ENCODE data around the gene KCNQ4. TPM values are rescaled to one million over a fixed set of nuclear protein-coding genes. Genes with fewer than 3 reads are reported as not detected.

Gene KCNQ4
- total and polyA plus RNA-seq, 2 of the 13 experiments (the other 11 are each of a cell fraction or from before 2014, with no cell fraction given) = 0.02 to 0.09 TPM

- no peak for TF ChIP-seq ZNF333 (CRISPR knock-in tag; IDR thresholded peaks at IDR 0.05; ENCODE audit: borderline replicate concordance)
- no peak for TF ChIP-seq SIX4 (CRISPR knock-in tag; IDR thresholded peaks at IDR 0.05)
- no peak for TF ChIP-seq SPEN (CRISPR knock-in tag; IDR thresholded peaks at IDR 0.05; ENCODE audit: low read depth)
- no peak for TF ChIP-seq HES4 (CRISPR knock-in tag; IDR thresholded peaks at IDR 0.05; ENCODE audit: borderline replicate concordance)
- no peak for TF ChIP-seq ZNF263 (CRISPR knock-in tag; IDR thresholded peaks at IDR 0.05)
- peak; percentile 30; the same call in 1 of the 2 replicates for TF ChIP-seq ELF1 (CRISPR knock-in tag; IDR thresholded peaks at IDR 0.05)
- no peak for TF ChIP-seq FOXP1 (IDR thresholded peaks at IDR 0.05)
- TF ChIP-seq FOXP1 (CRISPR knock-in tag; IDR thresholded peaks at IDR 0.05) = no peak
- TF ChIP-seq PCBP2 (optimal IDR thresholded peaks at IDR 0.05; ENCODE audit: low read depth, low read length, poor library complexity, severe bottlenecking) = no peak
- no peak for TF ChIP-seq STAT5B (CRISPR knock-in tag; IDR thresholded peaks at IDR 0.05)
- TF ChIP-seq SALL2 (CRISPR knock-in tag; IDR thresholded peaks at IDR 0.05) = no peak
- TF ChIP-seq MAZ (IDR thresholded peaks at IDR 0.05; ENCODE audit: borderline replicate concordance, low read depth, low read length) = no peak
- no peak for TF ChIP-seq MAZ (CRISPR knock-in tag; IDR thresholded peaks at IDR 0.05; ENCODE audit: low read depth)
- TF ChIP-seq ZFAT (CRISPR knock-in tag; conservative IDR thresholded peaks at IDR 0.05) = no peak
- TF ChIP-seq ZNF343 (CRISPR knock-in tag; IDR thresholded peaks at IDR 0.05) = no peak
- peak; percentile 25; the same call in 1 of the 2 replicates for TF ChIP-seq BCL6 (CRISPR knock-in tag; IDR thresholded peaks at IDR 0.05)
- TF ChIP-seq FOXO4 (CRISPR knock-in tag; conservative IDR thresholded peaks at IDR 0.05) = no peak
- TF ChIP-seq RERE (CRISPR knock-in tag; IDR thresholded peaks at IDR 0.05; ENCODE audit: low read depth) = no peak
- TF ChIP-seq REPIN1 (CRISPR knock-in tag; IDR thresholded peaks at IDR 0.05; ENCODE audit: borderline replicate concordance, low read depth) = 0 out of 2 replicates have a peak, but pooled peaks have one; percentile 30
- TF ChIP-seq MLXIP (CRISPR knock-in tag; IDR thresholded peaks at IDR 0.05; ENCODE audit: borderline replicate concordance) = no peak
Measured at GRCh38 chr1:40849801-40850592, 66.4 kb downstream of the KCNQ4 start (continued).

All from HepG2 (cell line).